GM21717 (cell line): ENCODE measurements around the gene TSC22D2.
A peak's percentile ranks its signal among the peaks of the same experiment; 100 is the strongest.

ENCODE experiments used
- ATAC-seq: cut with Tn5 transposase; IDR thresholded peaks from one replicate; pipeline ENCODE4 v1.9.1; 2021; ENCODE audit warnings: mild to moderate bottlenecking, moderate library complexity; ENCODE audit not compliant: unreplicated experiment

The TSC22D2 gene

DNA sequence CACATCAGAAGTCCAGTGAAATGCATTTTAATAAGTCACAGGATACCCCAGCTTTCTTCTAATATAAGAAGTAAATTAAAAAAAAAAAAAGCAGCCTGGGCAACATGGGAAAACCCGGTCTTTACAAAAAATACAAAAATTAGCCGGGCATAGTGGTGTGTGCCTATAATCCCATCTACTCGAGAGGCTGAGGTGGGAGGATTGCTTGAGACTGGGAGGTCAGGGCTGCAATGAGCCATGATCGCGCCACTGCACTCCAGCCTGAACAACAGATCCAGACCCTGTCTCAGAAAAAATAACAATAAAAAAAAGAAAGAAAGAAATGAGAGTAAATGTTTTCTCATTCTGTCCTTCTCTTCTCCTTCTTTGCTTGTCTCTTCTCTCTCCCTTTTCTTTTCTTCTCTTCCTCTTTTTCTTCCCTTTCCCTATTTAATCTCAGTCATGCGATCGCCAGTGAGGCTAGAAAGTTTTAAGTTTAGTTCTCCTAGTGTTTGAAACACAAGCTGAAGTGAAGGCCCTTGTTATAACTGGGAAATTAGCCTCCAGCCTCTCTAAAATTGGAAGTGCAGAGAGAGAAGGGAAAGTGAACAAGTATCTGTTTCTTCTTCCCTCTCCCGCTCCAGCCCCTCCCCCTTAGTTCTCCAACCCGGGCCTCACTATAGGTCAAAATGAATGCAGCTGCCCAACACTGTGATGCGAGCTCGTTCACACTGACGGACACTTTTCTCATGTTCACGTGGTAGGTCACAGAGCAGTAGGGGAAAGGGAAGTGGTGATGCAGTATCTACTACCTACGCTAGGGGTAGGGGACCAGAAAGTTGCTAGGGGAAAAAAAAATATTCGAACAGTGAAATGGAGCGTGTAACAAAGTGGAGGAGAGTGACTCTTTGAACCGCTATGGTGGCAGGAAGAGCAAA, 23.5 kb upstream of the TSC22D2 start:
- ATAC-seq = peak; percentile 98

GRCh38 chr3:150385296-150386242, 22.5 kb upstream of the TSC22D2 start:
- ATAC-seq = peak; percentile 48

DNA sequence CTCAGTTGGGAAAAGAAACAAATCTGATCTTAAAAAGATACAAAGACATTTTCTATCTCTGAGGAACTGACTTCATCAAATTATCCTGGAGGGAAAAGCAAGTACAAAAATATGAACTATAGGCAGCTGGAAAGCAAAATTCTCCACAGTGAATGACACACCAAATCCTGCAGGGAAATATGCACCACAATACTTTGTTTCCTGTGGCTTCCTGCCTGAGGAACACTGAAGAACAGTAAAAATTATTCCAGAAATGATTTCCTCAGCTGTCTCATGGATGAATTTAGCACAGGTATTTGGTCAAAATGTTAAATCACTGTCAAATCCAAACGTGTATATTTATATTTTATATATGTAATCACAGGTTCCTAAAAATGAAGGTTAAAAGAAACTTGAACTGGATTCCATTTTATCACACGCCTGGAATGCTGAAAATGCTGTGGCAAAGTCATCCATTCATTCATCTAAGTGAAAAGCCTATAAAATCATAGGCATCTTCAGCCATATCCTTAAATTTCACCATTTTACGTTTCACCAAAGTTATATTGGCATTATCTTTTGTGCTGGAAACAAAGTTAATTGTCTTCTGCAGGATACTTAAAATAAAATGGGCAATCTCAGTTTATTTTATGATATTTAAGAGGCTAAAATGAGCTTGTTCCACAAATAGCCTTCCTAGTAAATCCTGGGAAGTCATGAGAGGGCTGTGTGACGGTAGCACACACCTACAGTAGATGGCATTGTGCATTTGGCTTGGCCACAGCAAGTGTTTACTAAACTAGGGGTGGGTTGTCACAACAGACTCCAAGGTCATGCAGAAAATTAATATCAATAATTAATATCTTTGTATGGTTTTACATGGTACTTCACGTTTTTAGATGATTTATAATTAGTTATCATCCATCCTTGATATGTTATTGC, 19.3 kb upstream of the TSC22D2 start:
- no peak for ATAC-seq

GRCh38 chr3:150390087-150390486, 18.0 kb upstream of the TSC22D2 start:
- no peak for ATAC-seq

- no peak for ATAC-seq
These were observed 16.9 kb upstream of the TSC22D2 start for GRCh38 chr3:150391161-150391560.

DNA sequence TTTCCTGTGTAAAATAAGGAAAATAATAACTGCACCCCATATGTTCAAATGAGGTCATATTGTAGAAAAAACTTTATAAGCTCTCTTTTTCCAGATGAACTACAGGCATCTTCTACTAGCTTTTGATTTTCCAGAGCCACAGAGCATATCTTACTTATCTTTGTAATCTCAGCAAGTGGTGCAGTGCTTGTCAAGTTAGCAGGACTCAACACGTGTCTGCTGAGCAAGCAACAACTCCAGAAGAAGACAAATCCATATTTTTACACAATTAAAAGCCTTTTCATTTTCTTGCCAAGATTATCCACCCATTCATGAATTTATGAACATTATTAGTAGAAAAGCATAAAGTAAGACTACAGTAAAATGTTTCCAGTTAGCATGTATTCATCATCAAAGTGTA, 14.4 kb upstream of the TSC22D2 start:
- ATAC-seq = no peak

DNA sequence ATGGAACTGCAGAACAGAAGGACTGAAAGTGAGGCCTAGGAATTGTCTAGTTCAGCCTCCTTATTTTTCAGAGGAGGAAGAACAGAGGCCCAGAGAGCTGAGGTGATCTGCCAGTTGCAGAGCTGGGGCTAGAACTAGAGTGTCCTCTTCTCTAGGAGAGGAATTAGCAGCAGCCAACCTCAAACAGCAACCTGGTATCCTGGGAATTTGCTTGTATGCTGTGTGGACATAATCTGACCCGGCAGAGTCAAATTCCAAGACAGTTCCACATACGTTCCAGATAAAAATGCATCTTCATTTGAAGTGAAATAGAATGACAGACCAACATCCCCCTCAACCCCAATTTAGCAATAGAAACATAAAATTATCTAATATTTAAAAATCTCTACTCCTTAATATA, 13.5 kb upstream of the TSC22D2 start:
- no peak for ATAC-seq

- no peak for ATAC-seq
These were observed 11.6 kb upstream of the TSC22D2 start for GRCh38 chr3:150396491-150396890.

DNA sequence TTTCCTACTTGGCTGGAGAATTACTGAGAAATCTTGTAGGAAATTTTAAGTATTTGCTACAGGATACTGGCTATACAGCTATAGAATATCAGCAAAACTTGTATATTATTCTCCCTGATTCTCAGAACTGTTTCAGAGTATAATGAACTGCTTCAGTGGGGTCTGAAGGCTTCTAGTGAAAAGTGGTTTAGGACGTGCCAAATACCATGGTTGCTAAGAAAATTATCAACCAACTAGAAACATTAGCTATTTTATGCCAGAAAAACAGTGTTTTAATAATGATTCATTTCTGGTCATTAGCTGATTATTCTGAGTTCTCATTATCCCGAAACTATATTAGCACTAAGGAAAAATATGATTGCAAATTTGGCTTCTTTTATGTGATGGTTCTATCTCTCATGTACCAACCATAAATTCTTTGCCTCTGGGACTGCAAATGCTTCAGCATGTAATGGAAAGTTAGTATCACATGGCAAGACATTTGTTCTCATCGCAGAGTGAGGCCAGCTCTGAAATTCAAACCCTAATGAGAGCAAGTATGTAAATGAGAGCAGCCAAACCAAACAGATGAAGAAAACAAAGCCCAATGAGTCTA, 11.0 kb upstream of the TSC22D2 start:
- ATAC-seq = no peak

GRCh38 chr3:150399060-150399459, 9.0 kb upstream of the TSC22D2 start:
- no peak for ATAC-seq

GRCh38 chr3:150401285-150401684, 6.8 kb upstream of the TSC22D2 start:
- ATAC-seq = no peak

DNA sequence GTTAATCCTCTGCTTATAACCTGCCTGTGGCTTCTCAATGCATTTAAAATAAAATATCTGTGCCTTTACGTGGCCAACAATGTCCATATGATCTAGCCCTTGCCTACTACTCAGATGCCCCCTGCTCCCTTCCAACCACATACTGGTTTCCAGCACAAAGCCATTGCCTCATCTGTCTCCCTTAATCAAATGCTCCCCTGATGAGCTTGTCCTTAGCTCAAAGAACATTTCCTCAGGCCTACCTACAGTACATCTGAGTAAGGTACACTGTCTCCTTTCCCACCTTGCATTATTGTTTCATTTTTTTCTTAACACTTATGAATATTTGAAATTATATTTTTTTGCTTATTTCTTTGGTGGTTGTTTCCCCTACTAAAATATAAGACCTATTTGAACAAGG, 5.9 kb upstream of the TSC22D2 start:
- no peak for ATAC-seq

GRCh38 chr3:150404023-150404422, 4.1 kb upstream of the TSC22D2 start:
- ATAC-seq = no peak

GRCh38 chr3:150407051-150407807, 869 bp upstream of the TSC22D2 start:
- ATAC-seq = no peak

DNA sequence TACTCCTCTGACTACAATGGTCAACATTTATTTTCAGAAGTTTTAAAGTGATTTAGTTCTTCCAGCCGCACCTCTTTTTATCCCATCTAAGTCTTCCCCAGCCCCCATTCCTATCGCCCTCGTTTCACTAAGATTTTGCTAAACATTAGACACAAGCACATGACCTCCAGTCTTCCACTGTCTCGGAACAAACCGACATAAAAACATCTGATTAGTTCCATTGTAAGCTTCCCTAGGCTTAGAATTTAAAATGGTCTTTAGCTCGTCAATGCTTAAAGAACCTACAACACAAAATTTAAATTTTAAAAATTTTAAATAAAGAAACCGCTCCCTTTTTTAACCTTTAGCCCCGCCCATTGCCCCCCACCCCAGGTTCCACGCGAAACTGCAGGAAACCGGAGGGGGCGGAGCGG, 284 bp upstream of the TSC22D2 start:
- no peak for ATAC-seq

DNA sequence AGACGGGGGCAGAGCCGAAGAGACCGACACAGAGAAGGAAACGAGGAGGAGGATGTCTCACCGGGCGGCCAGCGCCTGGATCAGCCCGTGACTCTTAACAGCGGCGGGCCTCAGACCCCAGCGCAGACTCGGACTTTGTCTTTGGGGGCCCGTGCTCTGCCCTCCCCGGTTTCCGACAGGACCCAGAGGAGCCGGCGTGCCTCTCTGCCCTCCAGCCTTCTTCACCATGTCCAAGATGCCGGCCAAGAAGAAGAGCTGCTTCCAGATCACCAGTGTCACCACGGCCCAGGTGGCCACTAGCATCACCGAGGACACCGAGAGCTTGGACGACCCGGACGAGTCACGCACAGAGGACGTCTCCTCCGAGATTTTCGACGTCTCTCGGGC, 1.0 kb downstream of the TSC22D2 start:
- no peak for ATAC-seq

GRCh38 chr3:150409512-150410310, 1.6 kb downstream of the TSC22D2 start:
- ATAC-seq = peak; percentile 35

- no peak for ATAC-seq
These were observed 2.4 kb downstream of the TSC22D2 start for GRCh38 chr3:150410311-150411105.
